Endothelial cell of umbilical vein (primary cell): ENCODE measurements around the gene FADS2. TPM values are rescaled to one million over a fixed set of nuclear protein-coding genes. Genes with fewer than 3 reads are reported as not detected.

ENCODE experiments used
- BruUV-seq: library from RNA; stranded (reverse); fragments of 400-500 nt; replicated peaks from 2 replicates; lab custom pipeline; 2021; lab: Mats Ljungman, UMichigan
- CTCF ChIA-PET: fragments of 300-600, 350-600 bp; sonication (Branson Sonifier 250); formaldehyde crosslinking; loops from one replicate; lab custom pipeline; 2021; ENCODE audit warnings: antibody characterized with exemption, inconsistent platforms; lab: Charles Lee
- POLR2A ChIA-PET: fragments of 300-600, 350-600 bp; sonication (Branson Sonifier 250); formaldehyde crosslinking; loops from one replicate; lab custom pipeline; 2021; ENCODE audit warnings: antibody characterized with exemption, inconsistent platforms; lab: Charles Lee
- DNase-seq: peaks from one replicate; pipeline ENCODE4 v3.0.0-alpha.2; 2011; ENCODE audit warnings: low read depth, low spot score
- FAIRE-seq: peaks from 2 replicates; lab custom pipeline; 2011; peaks lifted over from hg19 to GRCh38; lab: Jason Lieb, UNC
- H2AFZ ChIP-seq: 2 replicates; pipeline ENCODE4 v1.6.0; 2012; ENCODE audit warnings: low read depth, low read length, control low read depth, inconsistent platforms
- H3K27ac ChIP-seq: 2 replicates; pipeline ENCODE4 v1.5.1; 2011; ENCODE audit warnings: low read depth, mild to moderate bottlenecking, control low read depth, low read length, moderate library complexity; ENCODE audit not compliant: insufficient read depth
- H3K27me3 ChIP-seq, 2 experiments: 2 replicates each; pipeline versions ENCODE4 v1.6.0 to v1.6.1; 2011; ENCODE audit warnings: low read length in 2 of 2, mixed read lengths in 1 of 2; ENCODE audit not compliant: control insufficient read depth in 2 of 2, insufficient read depth in 2 of 2
- H3K36me3 ChIP-seq, 2 experiments: 2 replicates in 1 of 2; 3 replicates in 1 of 2; pipeline ENCODE4 v1.5.1; 2011; ENCODE audit warnings: low read length in 2 of 2, mild to moderate bottlenecking in 1 of 2, moderate library complexity in 1 of 2; ENCODE audit not compliant: control insufficient read depth in 2 of 2, insufficient read depth in 2 of 2; ENCODE audit errors: extremely low read depth in 1 of 2
- H3K4me1 ChIP-seq: 3 replicates; pipeline ENCODE4 v1.5.1; 2011; ENCODE audit warnings: mild to moderate bottlenecking, low read length; ENCODE audit not compliant: control insufficient read depth, insufficient read depth; ENCODE audit errors: extremely low read depth
- H3K4me2 ChIP-seq: 2 replicates; pipeline ENCODE4 v1.6.1; 2011; ENCODE audit warnings: low read length, control low read depth, mixed read lengths; ENCODE audit not compliant: insufficient read depth
- H3K4me3 ChIP-seq, 3 experiments: fragments of 200-600 bp in 1 of 3; sonication (generic), shearing (Covaris generic) in 1 of 3; replicated peaks in 1 of 3; 2 replicates each; pipeline ENCODE4 v1.5.1; 2011 to 2016; ENCODE audit warnings: control low read depth in 3 of 3, low read length in 3 of 3, mild to moderate bottlenecking in 2 of 3, inconsistent platforms in 1 of 3, low read depth in 1 of 3, moderate library complexity in 1 of 3; ENCODE audit not compliant: insufficient read depth in 1 of 3
- H3K79me2 ChIP-seq: 2 replicates; pipeline ENCODE4 v1.6.0; 2012; ENCODE audit warnings: low read length, inconsistent platforms; ENCODE audit not compliant: control insufficient read depth, insufficient read depth
- H3K9ac ChIP-seq: replicated peaks from 2 replicates; pipeline ENCODE3; 2011; ENCODE audit warnings: low read length, control low read depth; ENCODE audit not compliant: insufficient read depth; ENCODE audit errors: extremely low read depth
- H3K9me1 ChIP-seq: replicated peaks from 3 replicates; pipeline ENCODE4 v1.6.0; 2011; ENCODE audit warnings: mild to moderate bottlenecking, low read length; ENCODE audit not compliant: control insufficient read depth, insufficient read depth; ENCODE audit errors: extremely low read depth
- H3K9me3 ChIP-seq: replicated peaks from 2 replicates; pipeline ENCODE4 v1.5.1; 2012; ENCODE audit warnings: low read length, inconsistent platforms; ENCODE audit not compliant: control insufficient read depth, insufficient read depth
- H4K20me1 ChIP-seq: replicated peaks from 2 replicates; pipeline ENCODE3; 2011; ENCODE audit warnings: mild to moderate bottlenecking, low read length; ENCODE audit not compliant: control insufficient read depth, insufficient read depth; ENCODE audit errors: extremely low read depth
- EZH2 ChIP-seq: IDR thresholded peaks from 2 replicates; pipeline ENCODE4 v1.6.1; 2012; ENCODE audit warnings: borderline replicate concordance, low read depth, mild to moderate bottlenecking, moderate library complexity, low read length, inconsistent platforms; ENCODE audit not compliant: severe bottlenecking
- FOS ChIP-seq: IDR thresholded peaks from 2 replicates; pipeline ENCODE4 v1.6.1; 2011; ENCODE audit warnings: mild to moderate bottlenecking, low read length, moderate library complexity, borderline replicate concordance; ENCODE audit not compliant: insufficient read depth
- GATA2 ChIP-seq: IDR thresholded peaks from 2 replicates; pipeline ENCODE4 v1.7.0; 2011; ENCODE audit warnings: low read depth, mild to moderate bottlenecking, moderate library complexity, mixed read lengths, low read length; ENCODE audit not compliant: insufficient read length, insufficient read depth
- JUN ChIP-seq: IDR thresholded peaks from 2 replicates; pipeline ENCODE4 v1.6.1; 2011; ENCODE audit warnings: borderline replicate concordance, low read depth; ENCODE audit not compliant: insufficient read length, insufficient read depth
- MYC ChIP-seq: IDR thresholded peaks from one replicate; pipeline ENCODE4 v1.6.1; 2011; ENCODE audit warnings: mild to moderate bottlenecking, low read depth, low read length
- POLR2A ChIP-seq: IDR thresholded peaks from 2 replicates; pipeline ENCODE4 v1.6.1; 2012; ENCODE audit warnings: low read depth, mild to moderate bottlenecking, control low read depth, low read length
- POLR2AphosphoS5 ChIP-seq: IDR thresholded peaks from 2 replicates; pipeline ENCODE4 v1.6.1; 2012; ENCODE audit warnings: low read depth, mild to moderate bottlenecking, control low read depth, low read length, moderate library complexity; ENCODE audit not compliant: insufficient read depth
- dilution Hi-C: fragments of 300-500 bp; cut with MboI; formaldehyde crosslinking; loops from one replicate; pipeline ENCODE4 v1.15.0; 2019; ENCODE audit warnings: low sequenced_read_pairs; ENCODE audit not compliant: extremely low pct_ligation_motif_present
- intact Hi-C: fragments of 100-400 bp; cut with micrococcal nuclease; formaldehyde crosslinking; loops from one replicate; pipeline ENCODE4 v1.10.0; 2022
- polyA plus RNA-seq, 4 experiments: library from polyadenylated mRNA; depleted of rRNA in 3 of 4; stranded (reverse) in 3 of 4; unstranded in 1 of 4; fragments of >200 nt; gene quantifications; 2 replicates each; pipeline versions ENCODE4 v1.2.1 to v1.2.3, GENCODE V29; 2011 to 2012; ENCODE audit warnings: missing spikeins in 1 of 4
- total RNA-seq: library from RNA; stranded (reverse); gene quantifications from 2 replicates; pipeline ENCODE4 v1.2.3, GENCODE V29; 2021
- TF ChIP-seq, protein P1 (sequence below): IDR thresholded peaks from 2 replicates; pipeline ENCODE4 v1.6.1; 2011; ENCODE audit not compliant: insufficient read depth, insufficient read length
- TF ChIP-seq, protein P2 (sequence below), 2 donors: IDR thresholded peaks; 1 replicate in 1 of 2; 2 replicates in 1 of 2; pipeline ENCODE4 v1.5.1; 2011; ENCODE audit warnings: low read length in 2 of 2, mild to moderate bottlenecking in 2 of 2, moderate library complexity in 2 of 2, control low read depth in 1 of 2, inconsistent platforms in 1 of 2, low read depth in 1 of 2; ENCODE audit not compliant: insufficient read depth in 1 of 2; ENCODE audit errors: extremely low read depth in 1 of 2

The FADS2 gene
- total and polyA plus RNA-seq, 2 donors (not counting 3 experiments of a cell fraction or from before 2014, with no cell fraction given): 668 to 898 TPM

DNA sequence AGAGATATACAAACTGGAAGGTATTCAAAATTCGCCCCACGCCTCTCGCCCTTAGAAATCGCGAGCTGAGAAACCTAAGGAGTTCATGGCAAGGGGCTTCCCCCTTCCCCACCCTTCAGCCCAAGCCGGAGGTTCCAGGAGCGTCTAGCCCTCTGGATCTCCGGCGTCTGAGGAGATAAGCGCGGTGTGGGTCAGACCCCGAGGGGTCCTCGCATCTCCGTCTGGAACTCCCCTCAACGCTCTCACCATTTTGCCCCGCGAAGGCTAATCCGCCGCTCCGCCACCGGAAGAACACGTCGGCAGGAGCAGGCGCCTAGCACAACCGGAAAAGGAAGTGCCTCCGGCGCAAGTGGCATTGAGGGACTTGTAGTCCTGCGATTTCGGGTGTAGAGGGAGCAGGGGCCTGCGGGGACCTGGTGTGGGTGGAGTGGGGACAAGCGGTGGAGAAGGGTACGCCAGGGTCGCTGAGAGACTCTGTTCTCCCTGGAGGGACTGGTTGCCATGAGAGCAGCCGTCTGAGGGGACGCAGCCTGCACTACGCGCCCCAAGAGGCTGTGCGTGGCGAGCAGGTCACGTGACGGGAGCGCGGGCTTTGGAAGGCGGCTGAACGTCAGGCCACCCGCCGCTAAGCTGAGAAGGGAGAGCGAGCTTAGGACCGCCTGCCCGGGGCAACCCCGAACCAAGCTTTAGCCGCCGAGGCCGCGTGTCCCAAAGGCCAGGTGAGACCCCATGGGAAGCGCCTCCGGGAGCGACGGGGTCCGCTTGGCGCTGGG, 35.6 kb upstream of the FADS2 start, which contains the start of the genes FEN1 and TMEM258:
Gene FEN1, plus strand, starts transcription at position 602 of the 773 bp plus-strand sequence. CDS start 2,451 bp downstream, outside the sequence.
Gene TMEM258, minus strand, starts transcription at position 290 of the 773 bp plus-strand sequence. Its CDS starts 41 bp downstream, at position 249.
- ChIA-PET POLR2A (interaction anchor here (0.6 to 1.9 kb wide), 4 partner anchors 23 to 315 kb away, joined by 3 to 13 read pairs (median 4); partner anchors contain the start of gene FTH1), CTCF (interaction anchor here (1.6 to 2.6 kb wide), 7 partner anchors 12 to 316 kb away, joined by 3 to 16 read pairs (median 9); no protein-coding TSS in a partner anchor)
- Histone ChIP-seq H3K27ac (peak within 1 kb of the TSS; percentile 99), H3K4me1 (peaks cover 18% of the 10 kb centered on the region), H3K79me2 (peaks cover 51% of the 10 kb centered on the region), H4K20me1 (no peaks in the 10 kb centered on the region), H3K27me3 (no peaks in the 10 kb centered on the region), H3K36me3 (peaks cover 4 to 27% of the 10 kb centered on the region in 2 experiments), H3K9ac (peak within 1 kb of the TSS; percentile 100), H2AFZ (peak within 1 kb of the TSS; percentile 76), H3K4me2 (peak within 1 kb of the TSS; percentile 92), H3K9me3 (no peaks in the 10 kb centered on the region), H3K4me3 (peak within 1 kb of the TSS; percentile 70 to 91 (median 83)), H3K9me1 (no peaks in the 10 kb centered on the region)
- dilution Hi-C loops: no loop called here
- intact Hi-C loops: loop anchor here (1.0 to 5.0 kb wide), 5 partner anchors 24 to 330 kb away; partner anchors contain the start of genes FADS3 and INCENP
- BruUV-seq: no TSS peak
- DNase-seq: peak; percentile 98
- no peak for FAIRE-seq
- no peak for TF ChIP-seq FOS
- TF ChIP-seq, protein P1, sequence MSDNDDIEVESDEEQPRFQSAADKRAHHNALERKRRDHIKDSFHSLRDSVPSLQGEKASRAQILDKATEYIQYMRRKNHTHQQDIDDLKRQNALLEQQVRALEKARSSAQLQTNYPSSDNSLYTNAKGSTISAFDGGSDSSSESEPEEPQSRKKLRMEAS: peak; percentile 86
- TF ChIP-seq EZH2: no peak
- no peak for TF ChIP-seq GATA2
- peak; percentile 88 for TF ChIP-seq POLR2AphosphoS5
- TF ChIP-seq JUN: no peak
- TF ChIP-seq, protein P2, sequence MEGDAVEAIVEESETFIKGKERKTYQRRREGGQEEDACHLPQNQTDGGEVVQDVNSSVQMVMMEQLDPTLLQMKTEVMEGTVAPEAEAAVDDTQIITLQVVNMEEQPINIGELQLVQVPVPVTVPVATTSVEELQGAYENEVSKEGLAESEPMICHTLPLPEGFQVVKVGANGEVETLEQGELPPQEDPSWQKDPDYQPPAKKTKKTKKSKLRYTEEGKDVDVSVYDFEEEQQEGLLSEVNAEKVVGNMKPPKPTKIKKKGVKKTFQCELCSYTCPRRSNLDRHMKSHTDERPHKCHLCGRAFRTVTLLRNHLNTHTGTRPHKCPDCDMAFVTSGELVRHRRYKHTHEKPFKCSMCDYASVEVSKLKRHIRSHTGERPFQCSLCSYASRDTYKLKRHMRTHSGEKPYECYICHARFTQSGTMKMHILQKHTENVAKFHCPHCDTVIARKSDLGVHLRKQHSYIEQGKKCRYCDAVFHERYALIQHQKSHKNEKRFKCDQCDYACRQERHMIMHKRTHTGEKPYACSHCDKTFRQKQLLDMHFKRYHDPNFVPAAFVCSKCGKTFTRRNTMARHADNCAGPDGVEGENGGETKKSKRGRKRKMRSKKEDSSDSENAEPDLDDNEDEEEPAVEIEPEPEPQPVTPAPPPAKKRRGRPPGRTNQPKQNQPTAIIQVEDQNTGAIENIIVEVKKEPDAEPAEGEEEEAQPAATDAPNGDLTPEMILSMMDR (IDR thresholded peaks at IDR 0.05; ENCODE audit: extremely low read depth in 1 of 2, insufficient read depth in 1 of 2, low read depth in 1 of 2, low read length in 2 of 2): peak in 1 of 2 donors; percentile 3
- TF ChIP-seq POLR2A: peak; percentile 90
- peak; percentile 15 for TF ChIP-seq MYC
